Calu3 (cell line): ENCODE measurements around the gene MYH14. TPM values are rescaled to one million over a fixed set of nuclear protein-coding genes. Genes with fewer than 3 reads are reported as not detected.
"Not testable (repeated sequence)": the region's sequence is repeated elsewhere in the genome, so short reads cannot be mapped to it uniquely, and the experiment has no call there.

Experiments
- BruUV-seq: library from RNA; stranded (reverse); fragments of 400-500 nt; replicated peaks from 2 replicates; lab custom pipeline; 2021; lab: Mats Ljungman, UMichigan
- CTCF ChIA-PET: fragments of 300-600 bp; sonication (Branson Sonifier 250); formaldehyde crosslinking; loops from one replicate; lab custom pipeline; 2022; ENCODE audit warnings: antibody characterized with exemption; lab: Charles Lee
- DNase-seq: peaks from one replicate; pipeline ENCODE4 v3.0.0; 2022
- H3K27ac Mint-ChIP-seq: one replicate; pipeline ENCODE4 v1.8.0; 2022; ENCODE audit warnings: mixed read lengths; ENCODE audit not compliant: unreplicated experiment
- H3K27me3 Mint-ChIP-seq: one replicate; pipeline ENCODE4 v1.8.0; 2022; ENCODE audit warnings: mixed read lengths; ENCODE audit not compliant: unreplicated experiment
- H3K36me3 Mint-ChIP-seq: one replicate; pipeline ENCODE4 v1.8.0; 2022; ENCODE audit warnings: mild to moderate bottlenecking, moderate library complexity, mixed read lengths; ENCODE audit not compliant: insufficient read depth, unreplicated experiment
- H3K4me1 Mint-ChIP-seq: one replicate; pipeline ENCODE4 v1.8.0; 2022; ENCODE audit warnings: mild to moderate bottlenecking, low read depth, mixed read lengths; ENCODE audit not compliant: unreplicated experiment
- H3K4me3 Mint-ChIP-seq: one replicate; pipeline ENCODE4 v1.8.0; 2022; ENCODE audit warnings: mild to moderate bottlenecking, low read depth, moderate library complexity, mixed read lengths; ENCODE audit not compliant: unreplicated experiment
- H3K9me3 Mint-ChIP-seq: one replicate; pipeline ENCODE4 v1.8.0; 2022; ENCODE audit warnings: low read depth, mixed read lengths; ENCODE audit not compliant: unreplicated experiment
- CTCF ChIP-seq: fragments of 200-600 bp; IDR thresholded peaks from one replicate; pipeline ENCODE4 v1.8.0; 2022; ENCODE audit warnings: antibody characterized with exemption; ENCODE audit not compliant: unreplicated experiment
- intact Hi-C: fragments of 100-400 bp; cut with micrococcal nuclease; formaldehyde crosslinking; loops from one replicate; pipeline ENCODE4 v1.10.0; 2022; ENCODE audit not compliant: unreplicated experiment
- total RNA-seq: library from RNA; stranded (reverse); gene quantifications from 2 replicates; pipeline ENCODE4 v1.2.3, GENCODE V29; 2022

MYH14 gene
- total RNA-seq, 1 experiment from 2014 or later: 255 TPM

DNA sequence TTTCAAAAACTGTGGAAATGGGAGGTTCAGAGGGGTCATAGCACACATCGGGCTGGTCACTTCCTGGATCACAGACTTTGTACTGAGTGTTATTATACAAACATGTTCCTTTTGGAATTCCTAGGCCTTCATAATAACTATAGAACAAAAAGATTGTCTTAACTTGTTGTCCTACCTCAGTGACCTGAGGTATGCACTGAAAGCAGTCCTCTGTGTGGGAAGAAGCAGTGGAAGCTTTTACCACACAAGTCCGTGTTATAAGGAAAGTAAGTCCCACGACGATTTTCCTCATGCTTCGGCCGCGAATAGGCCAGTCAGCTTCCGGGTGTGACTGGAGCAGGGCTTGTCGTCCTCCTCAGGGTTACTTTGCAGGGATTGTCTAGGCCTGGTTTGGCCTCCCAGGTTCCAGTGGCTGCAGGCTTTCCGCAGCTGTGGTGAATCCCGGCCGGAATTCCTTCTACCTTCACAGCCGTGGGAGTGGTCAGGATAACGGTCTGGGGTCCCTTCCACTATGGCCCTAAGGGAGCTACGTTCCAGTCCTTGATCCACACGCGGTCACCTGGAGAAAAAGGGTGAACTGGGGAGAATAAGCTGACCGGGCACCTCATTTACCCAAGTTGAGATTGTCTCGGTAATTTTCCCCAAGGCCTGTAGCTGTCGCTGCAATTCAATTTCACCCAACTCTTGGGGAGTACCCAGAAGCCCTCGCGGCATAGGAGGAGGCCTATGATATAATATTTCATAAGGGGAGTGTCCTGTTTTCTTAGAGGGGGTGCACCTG is 146.0 kb downstream of the MYH14 start:
- H3K9me3 Mint-ChIP-seq: peaks cover 5% of the 10 kb centered on the region

DNA sequence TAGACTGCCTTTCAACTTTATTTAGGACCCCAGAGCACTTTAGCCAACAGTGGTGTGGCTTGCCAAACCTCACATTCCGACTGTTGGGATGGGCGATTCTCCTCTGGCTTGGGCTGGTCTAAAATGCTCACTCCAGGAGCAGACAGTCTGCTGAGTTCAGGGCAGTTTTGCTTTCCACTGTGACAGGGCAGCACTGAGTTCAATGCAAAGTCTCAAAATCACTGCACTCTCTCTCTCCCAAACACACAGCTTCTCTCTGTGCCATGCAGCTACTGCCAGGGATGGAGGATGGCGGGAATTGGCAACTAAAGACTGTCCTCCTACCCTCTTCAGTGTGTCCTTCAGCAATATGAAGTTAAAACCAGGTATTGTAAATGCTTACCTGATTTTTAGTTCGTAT is 148.8 kb downstream of the MYH14 start:
- no peak for DNase-seq
- no peaks in the 10 kb centered on the region for H3K27me3 Mint-ChIP-seq
- intact Hi-C loops: no loop called here
- TF ChIP-seq CTCF: no peak
- CTCF ChIA-PET: no interaction called here
- H3K4me3 Mint-ChIP-seq: no peak overlapping the region
- no peaks in the 10 kb centered on the region for H3K9me3 Mint-ChIP-seq
- H3K27ac Mint-ChIP-seq: no peak overlapping the region
- peaks cover 10% of the 10 kb centered on the region for H3K4me1 Mint-ChIP-seq
- peaks cover 5% of the 10 kb centered on the region for H3K36me3 Mint-ChIP-seq
- no TSS peak for BruUV-seq

More for the DNA sequence above, 146.0 kb downstream of the MYH14 start:
- no peak for DNase-seq
- TF ChIP-seq CTCF: no peak
- Mint-ChIP-seq H3K4me1 (peaks cover 10% of the 10 kb centered on the region), H3K36me3 (no peaks in the 10 kb centered on the region), H3K4me3 (no peak overlapping the region), H3K27ac (no peak overlapping the region), H3K27me3 (no peaks in the 10 kb centered on the region)
- BruUV-seq: no TSS peak
- CTCF ChIA-PET: interaction anchor here (1.4 kb wide), 1 partner anchor 9 kb away, joined by 3 read pairs; no protein-coding TSS in a partner anchor
- intact Hi-C loops: no loop called here

DNA sequence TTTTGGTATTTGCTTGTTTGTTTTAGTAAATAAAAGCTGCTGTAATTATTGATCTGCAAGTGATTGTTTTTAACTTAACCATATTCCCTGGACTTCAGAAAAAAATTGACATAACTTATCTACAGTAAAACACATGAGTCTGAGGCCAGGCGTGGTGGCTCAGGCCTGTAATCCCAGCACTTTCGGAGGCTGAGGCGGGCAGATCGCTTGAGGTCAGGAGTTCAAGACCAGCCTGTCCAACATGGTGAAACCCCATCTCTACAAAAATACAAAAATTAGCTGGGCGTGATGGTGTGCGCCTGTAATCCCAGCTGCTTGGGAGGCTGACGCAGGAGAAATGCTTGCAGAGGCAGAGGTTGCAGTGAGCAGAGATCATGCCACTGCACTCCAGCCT is 150.1 kb downstream of the MYH14 start:
- intact Hi-C loops, BruUV-seq, H3K27me3 Mint-ChIP-seq, H3K27ac Mint-ChIP-seq, H3K9me3 Mint-ChIP-seq, DNase-seq, CTCF ChIA-PET, H3K4me3 Mint-ChIP-seq: not testable (repeated sequence)
- peaks cover 10% of the 10 kb centered on the region for H3K4me1 Mint-ChIP-seq
- peaks cover 10% of the 10 kb centered on the region for H3K36me3 Mint-ChIP-seq

- Mint-ChIP-seq H3K27me3 (peaks cover 29% of the 10 kb centered on the region), H3K4me1 (no peaks in the 10 kb centered on the region), H3K27ac (peak overlapping the region; percentile 2), H3K9me3 (no peaks in the 10 kb centered on the region), H3K4me3 (peak overlapping the region; percentile 76), H3K36me3 (peaks cover 10% of the 10 kb centered on the region)
- no peak for TF ChIP-seq CTCF
- no peak for DNase-seq
- no TSS peak for BruUV-seq
- intact Hi-C loops: no loop called here
- CTCF ChIA-PET: interaction anchor here (0.7 to 1.6 kb wide), 13 partner anchors 8 to 565 kb away, joined by 3 to 11 read pairs (median 5); partner anchors contain the start of genes KCNC3 and POLD1
These were observed 153.3 kb downstream of the MYH14 start for GRCh38 chr19:50356691-50357177.
